ENCODE data around the gene JPT2. TPM values are rescaled to one million over a fixed set of nuclear protein-coding genes. Genes with fewer than 3 reads are reported as not detected.

JPT2 gene
- total RNA-seq, 4 donors from 2014 or later = 8.7 to 28.2 (median 15.9) TPM

DNA sequence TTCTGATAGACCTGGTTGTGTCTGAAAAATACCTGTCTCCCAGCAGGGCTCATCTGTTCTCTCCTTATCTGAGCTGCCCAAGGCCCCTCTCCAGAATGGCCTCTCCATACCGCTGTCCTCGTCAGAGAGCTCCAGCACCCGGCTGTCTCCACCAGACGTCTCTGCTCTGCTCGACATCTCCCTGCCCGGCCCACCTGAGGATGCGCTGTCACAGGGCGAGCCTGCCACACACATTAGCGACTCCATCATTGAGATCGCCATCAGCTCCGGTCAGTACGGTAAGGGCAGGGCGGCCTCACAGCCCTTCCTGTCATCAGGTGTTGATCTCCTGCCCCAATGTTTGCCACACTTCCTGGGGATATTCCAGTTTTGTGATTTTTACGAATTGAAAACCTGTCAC is 10.2 kb upstream of the JPT2 start:
- H3K27me3 ChIP-seq = no peaks in the 10 kb centered on the region
- H3K36me3 ChIP-seq = peaks cover 0 to 98% of the 10 kb centered on the region in 2 donors
- no peaks in the 10 kb centered on the region for H3K9me3 ChIP-seq
- intact Hi-C loops (cut with DNase I; ENCODE audit: low total_unique reads) = no loop called here
- no peak for ATAC-seq
- H3K27ac ChIP-seq = no peak overlapping the region
- H3K4me3 ChIP-seq = no peak overlapping the region
- TF ChIP-seq CTCF (IDR thresholded peaks at IDR 0.05 in 4 of 5, conservative IDR thresholded peaks at IDR 0.05 in 1 of 5) = no peak
- TF ChIP-seq POLR2A (IDR thresholded peaks at IDR 0.05) = no peak
- no peaks in the 10 kb centered on the region for H3K4me1 ChIP-seq
- in situ Hi-C loops (cut with MboI; ENCODE audit: low sequenced_read_pairs in 4 of 4) = no loop called here
- DNase-seq = no peak

DNA sequence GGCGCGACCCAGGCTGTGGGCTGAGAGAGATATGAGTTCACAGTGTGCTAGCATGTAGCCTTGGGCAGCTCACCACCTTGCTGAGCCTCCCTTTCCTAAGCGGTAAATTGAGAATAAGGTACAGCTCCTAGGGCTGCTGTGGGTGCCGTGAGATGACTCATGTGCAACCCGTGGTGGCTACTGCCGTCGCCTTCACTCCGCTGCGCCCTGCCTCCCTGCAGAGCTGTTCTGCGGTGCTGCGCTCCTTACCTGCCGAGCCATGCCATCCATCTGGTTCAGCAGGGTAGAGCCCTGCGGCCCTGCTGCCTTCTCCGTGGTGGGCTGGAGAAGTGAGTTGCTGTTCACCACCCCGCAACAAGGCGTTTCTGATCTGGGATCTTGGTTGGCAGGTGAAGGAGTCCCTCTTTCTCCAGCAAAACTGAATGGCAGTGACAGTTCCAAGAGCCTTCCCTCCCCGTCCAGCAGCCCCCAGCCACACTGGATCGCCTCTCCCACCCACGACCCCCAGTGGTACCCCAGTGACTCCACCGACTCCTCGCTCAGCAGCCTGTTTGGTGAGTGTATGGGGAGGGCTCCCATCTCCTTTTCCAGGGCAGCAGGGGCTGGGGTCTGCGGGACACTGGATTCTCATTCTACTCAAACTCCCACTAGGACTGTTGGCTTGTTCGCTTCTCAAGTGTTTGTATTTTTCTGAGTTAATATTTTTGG is 9.3 kb upstream of the JPT2 start:
- Histone ChIP-seq H3K4me1 (no peaks in the 10 kb centered on the region), H3K9me3 (no peaks in the 10 kb centered on the region), H3K4me3 (no peak overlapping the region), H3K36me3 (peaks cover 0 to 95% of the 10 kb centered on the region in 2 donors), H3K27ac (no peak overlapping the region), H3K27me3 (no peaks in the 10 kb centered on the region)
- in situ Hi-C loops (cut with MboI; ENCODE audit: low sequenced_read_pairs in 4 of 4) (no loop called here), intact Hi-C loops (cut with DNase I; ENCODE audit: low total_unique reads) (no loop called here)
- ATAC-seq (no peak), DNase-seq (no peak)
- TF ChIP-seq POLR2A (IDR thresholded peaks at IDR 0.05) (no peak), CTCF (IDR thresholded peaks at IDR 0.05 in 4 of 5, conservative IDR thresholded peaks at IDR 0.05 in 1 of 5) (no peak)

GRCh38 chr16:1669698-1670097 is 8.4 kb upstream of the JPT2 start:
- in situ Hi-C loops (cut with MboI; ENCODE audit: low sequenced_read_pairs in 4 of 4) = no loop called here

DNA sequence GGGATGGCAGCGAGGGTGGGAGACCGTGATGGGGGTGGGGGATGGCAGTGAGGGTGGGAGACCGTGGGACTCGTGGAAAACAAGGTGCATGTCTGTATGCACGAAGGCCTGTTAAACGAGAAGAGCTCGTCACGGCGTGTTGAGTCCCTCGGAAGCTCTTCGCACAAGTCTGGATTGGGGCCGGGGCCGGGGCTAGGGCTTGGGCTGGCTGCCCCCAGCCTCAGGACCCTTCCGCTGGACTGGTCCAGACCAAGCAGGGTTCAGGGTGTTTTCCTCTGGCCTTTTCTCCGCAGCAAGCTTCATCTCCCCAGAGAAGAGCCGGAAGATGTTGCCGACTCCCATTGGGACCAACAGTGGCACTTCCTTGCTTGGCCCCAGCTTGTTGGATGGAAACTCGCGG is 7.7 kb upstream of the JPT2 start:
- TF ChIP-seq POLR2A (IDR thresholded peaks at IDR 0.05) (no peak), CTCF (IDR thresholded peaks at IDR 0.05 in 4 of 5, conservative IDR thresholded peaks at IDR 0.05 in 1 of 5) (no peak)
- H3K4me3 ChIP-seq = no peak overlapping the region
- in situ Hi-C loops (cut with MboI; ENCODE audit: low sequenced_read_pairs in 4 of 4) (no loop called here), intact Hi-C loops (cut with DNase I; ENCODE audit: low total_unique reads) (no loop called here)
- ATAC-seq = no peak
- DNase-seq = no peak
- no peak overlapping the region for H3K27ac ChIP-seq
- H3K27me3 ChIP-seq = no peaks in the 10 kb centered on the region
- no peaks in the 10 kb centered on the region for H3K4me1 ChIP-seq
- H3K36me3 ChIP-seq = peaks cover 0 to 95% of the 10 kb centered on the region in 2 donors
- no peaks in the 10 kb centered on the region for H3K9me3 ChIP-seq

More at GRCh38 chr16:1669698-1670097, 8.4 kb upstream of the JPT2 start:
- Histone ChIP-seq H3K9me3 (no peaks in the 10 kb centered on the region), H3K27me3 (no peaks in the 10 kb centered on the region), H3K27ac (no peak overlapping the region), H3K4me1 (no peaks in the 10 kb centered on the region), H3K4me3 (no peak overlapping the region), H3K36me3 (peaks cover 0 to 95% of the 10 kb centered on the region in 2 donors)
- intact Hi-C loops (cut with DNase I; ENCODE audit: low total_unique reads) = no loop called here
- TF ChIP-seq POLR2A (IDR thresholded peaks at IDR 0.05) (no peak), CTCF (IDR thresholded peaks at IDR 0.05 in 4 of 5, conservative IDR thresholded peaks at IDR 0.05 in 1 of 5) (no peak)
- DNase-seq = no peak
- ATAC-seq = no peak

DNA sequence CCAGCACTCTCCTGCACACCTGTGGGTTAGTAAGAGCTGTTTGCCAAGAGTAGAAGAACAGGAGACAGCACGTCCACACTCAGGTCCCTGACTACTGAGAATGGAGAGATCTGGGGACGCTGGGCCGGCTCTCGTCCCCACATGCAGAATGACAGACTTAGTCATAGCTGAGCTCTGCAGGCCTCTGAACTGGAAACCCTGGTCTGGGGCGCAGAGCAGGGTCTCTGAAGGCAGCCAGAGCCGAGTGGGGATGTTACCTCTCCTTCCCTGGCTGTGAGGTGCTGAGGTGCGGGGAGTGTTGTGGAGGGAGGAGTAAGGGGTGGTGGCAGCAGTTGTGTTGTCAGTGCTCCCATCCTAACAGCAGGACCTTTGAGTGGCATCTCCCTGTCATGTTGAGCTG is 7.2 kb upstream of the JPT2 start:
- no peaks in the 10 kb centered on the region for H3K4me1 ChIP-seq
- peaks cover 0 to 95% of the 10 kb centered on the region in 2 donors for H3K36me3 ChIP-seq
- H3K4me3 ChIP-seq = no peak overlapping the region
- H3K27ac ChIP-seq = no peak overlapping the region
- no peak for DNase-seq
- no peaks in the 10 kb centered on the region for H3K9me3 ChIP-seq
- in situ Hi-C loops (cut with MboI; ENCODE audit: low sequenced_read_pairs in 4 of 4) (no loop called here), intact Hi-C loops (cut with DNase I; ENCODE audit: low total_unique reads) (no loop called here)
- no peak for TF ChIP-seq POLR2A (IDR thresholded peaks at IDR 0.05)
- TF ChIP-seq CTCF (IDR thresholded peaks at IDR 0.05 in 4 of 5, conservative IDR thresholded peaks at IDR 0.05 in 1 of 5) = no peak
- ATAC-seq = no peak
- no peaks in the 10 kb centered on the region for H3K27me3 ChIP-seq

All from gastrocnemius medialis (tissue), 4 donors.